HG02943 (cell line): Measurements from ENCODE around the gene TNK2.
"Not testable (repeated sequence)": the region's sequence is repeated elsewhere in the genome, so short reads cannot be mapped to it uniquely, and the experiment has no call there.

Experiments
- ATAC-seq: cut with Tn5 transposase; IDR thresholded peaks from one replicate; pipeline ENCODE4 v1.9.1; 2021; ENCODE audit warnings: mild to moderate bottlenecking, low read depth, moderate library complexity; ENCODE audit not compliant: unreplicated experiment

The TNK2 gene

DNA sequence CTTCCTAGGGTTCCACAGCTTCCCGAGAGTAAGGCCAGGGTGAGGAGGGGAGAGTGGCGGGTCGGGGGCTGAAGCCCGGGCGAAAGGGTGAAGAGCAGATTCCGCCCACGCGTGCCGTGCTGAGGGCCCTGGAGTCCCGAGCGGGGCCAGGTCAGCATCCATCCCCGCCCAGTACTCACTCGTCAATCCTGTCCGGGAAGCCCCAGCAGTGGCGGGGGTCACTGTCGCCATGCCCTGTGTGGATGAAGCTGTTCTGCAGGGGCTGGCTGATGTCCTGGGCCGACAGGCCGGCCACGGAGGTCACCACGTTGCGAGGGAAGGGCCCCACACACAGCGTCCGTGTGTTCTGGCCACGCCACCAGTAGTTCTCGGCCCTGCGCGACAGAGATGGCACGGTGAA is 36.3 kb downstream of the TNK2 start:
- no peak for ATAC-seq

DNA sequence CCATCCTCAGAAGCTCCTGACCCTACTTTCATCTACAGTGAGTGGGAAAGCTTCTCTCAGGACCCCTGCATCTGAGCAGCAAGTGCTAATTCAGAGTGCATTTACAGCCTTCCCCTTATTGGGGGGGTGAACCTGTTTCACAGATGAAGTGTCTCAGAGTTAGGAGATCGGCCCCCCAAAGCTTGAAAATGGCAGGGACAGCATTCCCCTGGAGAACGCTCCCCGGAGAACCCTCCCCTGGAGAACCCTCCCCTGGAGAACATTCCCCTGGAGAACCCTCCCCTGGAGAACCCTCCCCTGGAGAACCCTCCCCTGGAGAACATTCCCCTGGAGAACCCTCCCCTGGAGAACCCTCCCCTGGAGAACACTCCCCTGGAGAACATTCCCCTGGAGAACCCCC is 36.7 kb downstream of the TNK2 start:
- ATAC-seq = not testable (repeated sequence)

GRCh38 chr3:195870937-195871336 is 37.4 kb downstream of the TNK2 start:
- no peak for ATAC-seq

DNA sequence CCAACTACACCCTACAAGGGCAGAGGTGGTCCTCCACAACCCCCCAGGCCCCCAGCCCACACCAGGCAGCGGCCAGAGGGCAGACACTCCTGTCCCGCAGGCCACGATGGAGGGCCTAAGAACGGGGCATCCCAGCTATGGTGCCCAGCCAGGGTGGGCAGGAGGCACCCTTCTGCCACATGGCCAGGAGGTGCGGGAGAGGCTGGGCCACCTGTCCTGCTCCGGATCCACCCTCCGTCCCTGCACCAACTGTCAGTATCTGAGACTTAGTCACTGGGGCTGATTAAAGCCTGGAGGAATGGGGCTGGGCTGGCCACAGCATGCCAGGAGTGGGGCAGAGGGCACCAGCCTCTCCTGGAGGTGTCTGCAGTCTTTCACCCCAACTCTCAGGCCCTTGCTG is 37.9 kb downstream of the TNK2 start:
- ATAC-seq = no peak

DNA sequence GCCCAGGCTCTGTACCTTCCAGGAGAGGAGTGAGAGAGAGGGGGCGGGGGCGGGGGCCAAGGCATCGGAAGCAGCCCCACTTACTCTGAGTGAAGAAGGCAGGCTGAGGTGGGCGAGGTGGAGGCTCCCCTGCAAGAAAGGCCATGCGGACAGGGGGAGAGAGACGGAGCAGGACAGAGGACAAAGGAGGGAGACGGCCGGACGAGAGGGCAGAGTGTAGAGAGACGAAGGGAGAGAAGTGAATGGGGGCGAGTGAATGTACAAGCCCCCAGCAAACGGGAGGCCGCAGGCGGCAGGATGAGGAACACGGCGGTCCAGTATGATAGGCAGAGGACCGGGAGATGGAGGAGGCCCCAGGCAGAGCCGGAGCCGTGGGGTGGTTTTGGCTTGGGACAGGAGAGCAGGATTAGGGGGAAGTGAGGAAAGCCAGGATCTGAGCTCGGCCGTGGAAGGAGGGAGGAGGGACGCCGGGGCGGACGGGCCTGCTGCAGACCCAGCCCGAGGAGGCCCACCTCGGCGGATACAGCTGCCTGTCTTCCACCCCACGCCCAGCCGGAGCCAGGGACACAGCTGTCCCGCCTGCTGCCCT is 38.8 kb downstream of the TNK2 start:
- ATAC-seq = no peak

DNA sequence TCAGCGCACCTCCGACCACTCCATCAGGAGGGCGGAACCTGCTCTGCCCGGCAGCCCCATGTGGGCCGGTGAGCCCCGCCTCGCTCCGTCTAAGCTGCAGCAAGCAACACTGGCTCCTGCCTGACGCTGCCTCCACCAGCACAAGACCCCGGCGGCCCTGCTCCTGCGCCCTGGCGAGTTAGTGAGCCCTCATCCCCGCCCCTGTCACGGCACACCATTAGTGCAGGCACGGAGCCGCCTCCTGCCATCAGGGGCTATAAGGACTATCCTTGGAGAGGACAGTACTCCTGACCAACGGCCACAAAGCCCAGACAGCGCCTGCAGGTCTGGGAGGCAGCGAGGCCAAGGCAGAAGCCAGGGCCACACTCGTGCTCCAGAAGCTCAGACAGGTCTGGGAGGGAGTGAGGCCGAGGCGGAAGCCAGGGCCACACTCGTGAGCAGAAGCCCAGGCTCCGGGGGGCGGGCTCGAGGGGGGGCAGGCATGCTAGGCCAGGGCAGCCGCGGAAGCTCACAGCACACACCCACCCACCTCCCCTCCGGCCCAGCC is 39.4 kb downstream of the TNK2 start:
- no peak for ATAC-seq

- ATAC-seq = no peak
Observed at GRCh38 chr3:195868336-195868865, 40.0 kb downstream of the TNK2 start.

GRCh38 chr3:195867631-195868335 is 40.6 kb downstream of the TNK2 start:
- ATAC-seq = no peak

GRCh38 chr3:195866686-195867511 is 41.5 kb downstream of the TNK2 start:
- ATAC-seq = no peak

GRCh38 chr3:195865752-195866151 is 42.6 kb downstream of the TNK2 start:
- ATAC-seq = no peak

GRCh38 chr3:195863121-195864061 is 45.0 kb downstream of the TNK2 start:
- ATAC-seq = no peak

DNA sequence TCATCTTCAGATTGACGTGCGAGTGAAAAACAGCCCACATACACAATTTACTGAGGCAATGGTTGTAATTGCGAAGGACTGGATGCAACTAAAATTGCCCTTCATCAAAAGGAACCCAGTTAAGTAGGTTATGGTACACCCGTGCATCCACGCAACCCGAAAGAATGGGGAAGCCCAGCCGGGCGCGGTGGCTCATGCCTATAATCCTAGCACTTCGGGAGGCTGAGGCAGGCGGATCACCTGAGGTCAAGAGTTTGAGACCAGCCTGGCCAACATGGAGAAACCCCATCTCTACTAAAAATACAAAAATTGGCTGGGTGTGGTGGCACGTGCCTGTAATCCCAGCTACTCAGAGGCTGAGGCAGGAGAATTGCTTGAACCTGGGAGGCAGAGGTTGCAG is 46.0 kb downstream of the TNK2 start:
- ATAC-seq = not testable (repeated sequence)

- ATAC-seq = no peak
Observed at GRCh38 chr3:195860456-195860855, 47.9 kb downstream of the TNK2 start.

DNA sequence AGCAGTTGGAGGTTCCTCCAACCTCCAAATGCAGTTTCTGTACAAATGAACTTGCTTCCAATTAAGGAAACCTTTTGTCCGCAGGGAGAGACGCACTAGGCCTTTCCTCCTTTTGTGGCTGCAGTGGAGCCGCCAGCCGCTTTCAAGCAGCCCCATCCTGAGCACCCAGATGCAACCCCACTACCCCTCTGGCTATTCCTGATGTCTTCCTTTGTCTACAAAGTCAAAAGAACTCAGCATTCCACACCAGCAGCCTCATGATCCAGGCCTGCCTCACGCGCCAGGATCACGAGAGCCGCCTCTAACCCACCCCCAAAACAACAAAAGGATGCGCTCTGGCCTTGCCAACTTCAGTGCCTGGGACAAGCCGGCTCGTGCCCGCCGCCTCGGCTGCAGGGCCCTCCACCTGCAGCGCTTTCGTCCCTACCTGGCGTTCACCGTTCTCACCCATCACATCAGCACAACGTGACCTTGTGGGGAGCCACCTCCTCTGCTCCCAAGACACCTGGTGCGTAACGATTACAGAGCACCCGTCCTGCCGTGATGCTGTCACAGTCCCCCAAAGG is 48.4 kb downstream of the TNK2 start:
- no peak for ATAC-seq

GRCh38 chr3:195859061-195859845 is 49.1 kb downstream of the TNK2 start:
- no peak for ATAC-seq

DNA sequence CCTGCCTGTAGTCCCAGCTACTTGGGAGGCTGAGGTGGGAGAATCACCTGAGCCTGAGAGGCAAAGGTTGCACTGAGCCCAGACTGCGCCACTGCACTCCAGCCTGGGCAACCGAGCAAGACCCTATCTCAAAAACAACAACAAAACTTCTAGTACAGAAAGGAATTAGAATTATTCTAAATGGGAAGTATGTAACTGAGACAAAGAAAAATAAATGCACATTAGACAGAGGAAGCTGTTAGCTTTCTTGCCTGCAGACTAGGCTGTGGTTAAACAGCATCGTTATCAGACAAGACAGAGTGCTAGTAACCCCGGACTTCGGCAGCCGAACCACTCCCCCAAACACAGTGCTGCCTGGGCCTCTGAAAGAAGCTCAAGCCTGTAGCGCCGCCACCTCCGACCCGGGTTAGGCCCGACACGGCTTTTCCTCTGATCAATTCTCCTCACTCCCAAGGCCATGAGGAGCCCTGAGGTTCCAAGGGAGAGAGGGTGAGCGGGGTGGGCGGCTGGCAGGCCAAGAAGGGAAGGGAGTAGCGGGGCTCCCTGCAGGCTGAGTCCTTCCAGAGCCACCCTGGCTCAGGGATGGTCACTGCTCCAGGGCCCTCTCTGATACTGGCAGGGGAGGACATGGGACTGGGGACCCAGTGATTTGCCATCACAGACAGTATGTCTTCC is 51.8 kb downstream of the TNK2 start:
- ATAC-seq = no peak

- ATAC-seq = no peak
Observed at GRCh38 chr3:195855471-195856409, 52.6 kb downstream of the TNK2 start.
